ENCODE results near the gene CD160.
A peak's percentile ranks its signal among the peaks of the same experiment; 100 is the strongest.

The CD160 gene

DNA sequence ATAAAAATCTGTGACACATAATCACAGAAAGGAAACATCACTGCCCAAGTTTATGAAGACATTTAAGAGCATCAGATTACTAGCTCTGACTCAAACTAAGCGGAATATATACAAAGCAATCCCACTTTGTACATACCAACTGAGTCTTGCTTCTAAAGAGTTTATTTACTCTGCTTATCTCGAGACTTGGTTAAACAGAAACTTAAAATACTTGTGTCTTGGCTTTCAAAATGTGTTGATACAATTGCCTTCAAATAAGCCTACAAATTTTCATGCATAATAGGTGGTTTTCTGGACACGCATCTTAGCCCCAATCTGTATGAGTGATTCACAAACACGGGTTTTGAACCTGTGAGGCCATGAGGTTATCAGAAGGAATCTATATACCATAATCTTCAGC is 21.0 kb downstream of the CD160 start (continued):
- TF ChIP-seq, protein P1, sequence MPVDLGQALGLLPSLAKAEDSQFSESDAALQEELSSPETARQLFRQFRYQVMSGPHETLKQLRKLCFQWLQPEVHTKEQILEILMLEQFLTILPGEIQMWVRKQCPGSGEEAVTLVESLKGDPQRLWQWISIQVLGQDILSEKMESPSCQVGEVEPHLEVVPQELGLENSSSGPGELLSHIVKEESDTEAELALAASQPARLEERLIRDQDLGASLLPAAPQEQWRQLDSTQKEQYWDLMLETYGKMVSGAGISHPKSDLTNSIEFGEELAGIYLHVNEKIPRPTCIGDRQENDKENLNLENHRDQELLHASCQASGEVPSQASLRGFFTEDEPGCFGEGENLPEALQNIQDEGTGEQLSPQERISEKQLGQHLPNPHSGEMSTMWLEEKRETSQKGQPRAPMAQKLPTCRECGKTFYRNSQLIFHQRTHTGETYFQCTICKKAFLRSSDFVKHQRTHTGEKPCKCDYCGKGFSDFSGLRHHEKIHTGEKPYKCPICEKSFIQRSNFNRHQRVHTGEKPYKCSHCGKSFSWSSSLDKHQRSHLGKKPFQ (tag by site-specific recombination; IDR thresholded peaks at IDR 0.05), result peak; percentile 66
- no peak for TF ChIP-seq ZNF404 (tag by site-specific recombination; IDR thresholded peaks at IDR 0.05)
- no peak for TF ChIP-seq ZNF560 (tag by site-specific recombination; IDR thresholded peaks at IDR 0.05; ENCODE audit: borderline replicate concordance)
- no peak for TF ChIP-seq HOXC10 (CRISPR knock-in tag; IDR thresholded peaks at IDR 0.05)
- TF ChIP-seq ZNF530 (tag by site-specific recombination; IDR thresholded peaks at IDR 0.05; ENCODE audit: low read depth), result no peak
- no peak for TF ChIP-seq ZNF837 (tag by site-specific recombination; IDR thresholded peaks at IDR 0.05)
- peak; percentile 71 for TF ChIP-seq WT1 (tag by site-specific recombination; IDR thresholded peaks at IDR 0.05)
- TF ChIP-seq, protein P2, sequence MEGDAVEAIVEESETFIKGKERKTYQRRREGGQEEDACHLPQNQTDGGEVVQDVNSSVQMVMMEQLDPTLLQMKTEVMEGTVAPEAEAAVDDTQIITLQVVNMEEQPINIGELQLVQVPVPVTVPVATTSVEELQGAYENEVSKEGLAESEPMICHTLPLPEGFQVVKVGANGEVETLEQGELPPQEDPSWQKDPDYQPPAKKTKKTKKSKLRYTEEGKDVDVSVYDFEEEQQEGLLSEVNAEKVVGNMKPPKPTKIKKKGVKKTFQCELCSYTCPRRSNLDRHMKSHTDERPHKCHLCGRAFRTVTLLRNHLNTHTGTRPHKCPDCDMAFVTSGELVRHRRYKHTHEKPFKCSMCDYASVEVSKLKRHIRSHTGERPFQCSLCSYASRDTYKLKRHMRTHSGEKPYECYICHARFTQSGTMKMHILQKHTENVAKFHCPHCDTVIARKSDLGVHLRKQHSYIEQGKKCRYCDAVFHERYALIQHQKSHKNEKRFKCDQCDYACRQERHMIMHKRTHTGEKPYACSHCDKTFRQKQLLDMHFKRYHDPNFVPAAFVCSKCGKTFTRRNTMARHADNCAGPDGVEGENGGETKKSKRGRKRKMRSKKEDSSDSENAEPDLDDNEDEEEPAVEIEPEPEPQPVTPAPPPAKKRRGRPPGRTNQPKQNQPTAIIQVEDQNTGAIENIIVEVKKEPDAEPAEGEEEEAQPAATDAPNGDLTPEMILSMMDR (tag by site-specific recombination; IDR thresholded peaks at IDR 0.05), result no peak
- peak; percentile 86 for TF ChIP-seq ZNF629 (tag by site-specific recombination; IDR thresholded peaks at IDR 0.05)
- no peak for TF ChIP-seq ZBTB7A (tag by site-specific recombination; IDR thresholded peaks at IDR 0.05; ENCODE audit: low read depth)
- TF ChIP-seq ZNF248 (tag by site-specific recombination; IDR thresholded peaks at IDR 0.05), result no peak
- no peak for TF ChIP-seq ZNF239 (tag by site-specific recombination; IDR thresholded peaks at IDR 0.05)
- no peak for TF ChIP-seq ZNF677 (tag by site-specific recombination; IDR thresholded peaks at IDR 0.05)
- no peak for TF ChIP-seq HOXD13 (CRISPR knock-in tag; IDR thresholded peaks at IDR 0.05; ENCODE audit: borderline replicate concordance)
- TF ChIP-seq, protein P3, sequence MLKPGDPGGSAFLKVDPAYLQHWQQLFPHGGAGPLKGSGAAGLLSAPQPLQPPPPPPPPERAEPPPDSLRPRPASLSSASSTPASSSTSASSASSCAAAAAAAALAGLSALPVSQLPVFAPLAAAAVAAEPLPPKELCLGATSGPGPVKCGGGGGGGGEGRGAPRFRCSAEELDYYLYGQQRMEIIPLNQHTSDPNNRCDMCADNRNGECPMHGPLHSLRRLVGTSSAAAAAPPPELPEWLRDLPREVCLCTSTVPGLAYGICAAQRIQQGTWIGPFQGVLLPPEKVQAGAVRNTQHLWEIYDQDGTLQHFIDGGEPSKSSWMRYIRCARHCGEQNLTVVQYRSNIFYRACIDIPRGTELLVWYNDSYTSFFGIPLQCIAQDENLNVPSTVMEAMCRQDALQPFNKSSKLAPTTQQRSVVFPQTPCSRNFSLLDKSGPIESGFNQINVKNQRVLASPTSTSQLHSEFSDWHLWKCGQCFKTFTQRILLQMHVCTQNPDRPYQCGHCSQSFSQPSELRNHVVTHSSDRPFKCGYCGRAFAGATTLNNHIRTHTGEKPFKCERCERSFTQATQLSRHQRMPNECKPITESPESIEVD (tag by site-specific recombination; IDR thresholded peaks at IDR 0.05), result peak; percentile 92
- TF ChIP-seq, protein P4, sequence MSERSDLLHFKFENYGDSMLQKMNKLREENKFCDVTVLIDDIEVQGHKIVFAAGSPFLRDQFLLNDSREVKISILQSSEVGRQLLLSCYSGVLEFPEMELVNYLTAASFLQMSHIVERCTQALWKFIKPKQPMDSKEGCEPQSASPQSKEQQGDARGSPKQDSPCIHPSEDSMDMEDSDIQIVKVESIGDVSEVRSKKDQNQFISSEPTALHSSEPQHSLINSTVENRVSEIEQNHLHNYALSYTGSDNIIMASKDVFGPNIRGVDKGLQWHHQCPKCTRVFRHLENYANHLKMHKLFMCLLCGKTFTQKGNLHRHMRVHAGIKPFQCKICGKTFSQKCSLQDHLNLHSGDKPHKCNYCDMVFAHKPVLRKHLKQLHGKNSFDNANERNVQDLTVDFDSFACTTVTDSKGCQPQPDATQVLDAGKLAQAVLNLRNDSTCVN (tag by site-specific recombination; optimal IDR thresholded peaks at IDR 0.05), result no peak
- TF ChIP-seq, protein P5, sequence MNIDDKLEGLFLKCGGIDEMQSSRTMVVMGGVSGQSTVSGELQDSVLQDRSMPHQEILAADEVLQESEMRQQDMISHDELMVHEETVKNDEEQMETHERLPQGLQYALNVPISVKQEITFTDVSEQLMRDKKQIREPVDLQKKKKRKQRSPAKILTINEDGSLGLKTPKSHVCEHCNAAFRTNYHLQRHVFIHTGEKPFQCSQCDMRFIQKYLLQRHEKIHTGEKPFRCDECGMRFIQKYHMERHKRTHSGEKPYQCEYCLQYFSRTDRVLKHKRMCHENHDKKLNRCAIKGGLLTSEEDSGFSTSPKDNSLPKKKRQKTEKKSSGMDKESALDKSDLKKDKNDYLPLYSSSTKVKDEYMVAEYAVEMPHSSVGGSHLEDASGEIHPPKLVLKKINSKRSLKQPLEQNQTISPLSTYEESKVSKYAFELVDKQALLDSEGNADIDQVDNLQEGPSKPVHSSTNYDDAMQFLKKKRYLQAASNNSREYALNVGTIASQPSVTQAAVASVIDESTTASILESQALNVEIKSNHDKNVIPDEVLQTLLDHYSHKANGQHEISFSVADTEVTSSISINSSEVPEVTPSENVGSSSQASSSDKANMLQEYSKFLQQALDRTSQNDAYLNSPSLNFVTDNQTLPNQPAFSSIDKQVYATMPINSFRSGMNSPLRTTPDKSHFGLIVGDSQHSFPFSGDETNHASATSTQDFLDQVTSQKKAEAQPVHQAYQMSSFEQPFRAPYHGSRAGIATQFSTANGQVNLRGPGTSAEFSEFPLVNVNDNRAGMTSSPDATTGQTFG (tag by site-specific recombination; IDR thresholded peaks at IDR 0.05; ENCODE audit: borderline replicate concordance), result no peak
- no peak for TF ChIP-seq ZNF292 (tag by site-specific recombination; IDR thresholded peaks at IDR 0.05; ENCODE audit: borderline replicate concordance, low read depth)
- no peak for TF ChIP-seq KLF10 (tag by site-specific recombination; IDR thresholded peaks at IDR 0.05)
- TF ChIP-seq SP2 (tag by site-specific recombination; IDR thresholded peaks at IDR 0.05), result no peak
- no peak for TF ChIP-seq ZNF776 (tag by site-specific recombination; IDR thresholded peaks at IDR 0.05; ENCODE audit: borderline replicate concordance)
- no peak for TF ChIP-seq ZNF501 (tag by site-specific recombination; IDR thresholded peaks at IDR 0.05)
- TF ChIP-seq, protein P6, sequence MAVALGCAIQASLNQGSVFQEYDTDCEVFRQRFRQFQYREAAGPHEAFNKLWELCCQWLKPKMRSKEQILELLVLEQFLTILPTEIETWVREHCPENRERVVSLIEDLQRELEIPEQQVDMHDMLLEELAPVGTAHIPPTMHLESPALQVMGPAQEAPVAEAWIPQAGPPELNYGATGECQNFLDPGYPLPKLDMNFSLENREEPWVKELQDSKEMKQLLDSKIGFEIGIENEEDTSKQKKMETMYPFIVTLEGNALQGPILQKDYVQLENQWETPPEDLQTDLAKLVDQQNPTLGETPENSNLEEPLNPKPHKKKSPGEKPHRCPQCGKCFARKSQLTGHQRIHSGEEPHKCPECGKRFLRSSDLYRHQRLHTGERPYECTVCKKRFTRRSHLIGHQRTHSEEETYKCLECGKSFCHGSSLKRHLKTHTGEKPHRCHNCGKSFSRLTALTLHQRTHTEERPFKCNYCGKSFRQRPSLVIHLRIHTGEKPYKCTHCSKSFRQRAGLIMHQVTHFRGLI (tag by site-specific recombination; IDR thresholded peaks at IDR 0.05), result 0 out of 2 replicates have a peak, but pooled peaks have one; percentile 24
- TF ChIP-seq ZNF221 (tag by site-specific recombination; IDR thresholded peaks at IDR 0.05; ENCODE audit: borderline replicate concordance), result no peak
- TF ChIP-seq, protein P7, sequence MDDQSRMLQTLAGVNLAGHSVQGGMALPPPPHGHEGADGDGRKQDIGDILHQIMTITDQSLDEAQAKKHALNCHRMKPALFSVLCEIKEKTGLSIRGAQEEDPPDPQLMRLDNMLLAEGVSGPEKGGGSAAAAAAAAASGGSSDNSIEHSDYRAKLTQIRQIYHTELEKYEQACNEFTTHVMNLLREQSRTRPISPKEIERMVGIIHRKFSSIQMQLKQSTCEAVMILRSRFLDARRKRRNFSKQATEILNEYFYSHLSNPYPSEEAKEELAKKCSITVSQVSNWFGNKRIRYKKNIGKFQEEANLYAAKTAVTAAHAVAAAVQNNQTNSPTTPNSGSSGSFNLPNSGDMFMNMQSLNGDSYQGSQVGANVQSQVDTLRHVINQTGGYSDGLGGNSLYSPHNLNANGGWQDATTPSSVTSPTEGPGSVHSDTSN (CRISPR knock-in tag; IDR thresholded peaks at IDR 0.05), result no peak
- no peak for TF ChIP-seq ZNF423 (tag by site-specific recombination; IDR thresholded peaks at IDR 0.05)
- no peak for TF ChIP-seq ZNF664 (tag by site-specific recombination; IDR thresholded peaks at IDR 0.05)
